ENCODE results near the gene COL28A1.

Gene COL28A1

DNA sequence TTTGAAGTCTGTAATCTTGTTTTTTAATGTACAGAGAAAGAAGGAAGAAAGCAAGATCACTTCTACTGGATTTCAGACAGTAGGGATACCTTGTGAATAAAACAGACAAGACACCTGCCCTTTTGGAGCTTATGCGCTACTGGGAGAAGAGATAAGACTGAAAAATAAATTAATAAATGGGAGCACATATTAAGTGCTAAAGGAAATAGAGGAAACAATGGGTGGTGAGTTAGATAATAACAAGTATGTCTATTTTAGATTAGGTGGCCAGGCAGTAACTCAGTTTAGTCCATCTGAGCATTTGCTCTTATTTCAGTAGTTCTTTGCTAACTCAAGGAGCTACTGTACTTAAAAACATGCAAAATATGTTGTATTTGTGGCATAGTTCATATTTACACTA is 46.9 kb upstream of the COL28A1 start:
- Histone ChIP-seq H3K36me3 (ENCODE audit: insufficient read depth, low read length) (0 out of 2 replicates have a peak, but pooled peaks cover 3% of the 10 kb centered on the region), H3K4me1 (ENCODE audit: insufficient read depth, low read length) (0 out of 2 replicates have a peak, but pooled peaks cover 2% of the 10 kb centered on the region), H3K79me2 (ENCODE audit: insufficient read depth, low read length) (0 out of 2 replicates have a peak, but pooled peaks cover 2% of the 10 kb centered on the region), H3K9me3 (ENCODE audit: insufficient read depth, low read length, severe bottlenecking) (no peaks in the 10 kb centered on the region), H3K27me3 (ENCODE audit: insufficient read depth, low read length, poor library complexity) (no peaks in the 10 kb centered on the region), H4K20me1 (ENCODE audit: insufficient read depth, low read length) (no peaks in the 10 kb centered on the region), H3K9ac (ENCODE audit: low read depth, low read length) (no peak overlapping the region), H3K4me3 (ENCODE audit: low read depth in 1 of 2, low read length in 2 of 2) (no peak overlapping the region), H2AFZ (ENCODE audit: low read depth, low read length) (no peak overlapping the region), H3K4me2 (ENCODE audit: insufficient read depth, low read length) (no peak overlapping the region), H3K27ac (ENCODE audit: low read length) (no peak overlapping the region)
- ATAC-seq (ENCODE audit: insufficient read depth, low read depth) (no peak), DNase-seq (no peak)
- TF ChIP-seq EZH2 (IDR thresholded peaks at IDR 0.05; ENCODE audit: borderline replicate concordance, low read depth, low read length, severe bottlenecking): no peak
- TF ChIP-seq, protein P1, sequence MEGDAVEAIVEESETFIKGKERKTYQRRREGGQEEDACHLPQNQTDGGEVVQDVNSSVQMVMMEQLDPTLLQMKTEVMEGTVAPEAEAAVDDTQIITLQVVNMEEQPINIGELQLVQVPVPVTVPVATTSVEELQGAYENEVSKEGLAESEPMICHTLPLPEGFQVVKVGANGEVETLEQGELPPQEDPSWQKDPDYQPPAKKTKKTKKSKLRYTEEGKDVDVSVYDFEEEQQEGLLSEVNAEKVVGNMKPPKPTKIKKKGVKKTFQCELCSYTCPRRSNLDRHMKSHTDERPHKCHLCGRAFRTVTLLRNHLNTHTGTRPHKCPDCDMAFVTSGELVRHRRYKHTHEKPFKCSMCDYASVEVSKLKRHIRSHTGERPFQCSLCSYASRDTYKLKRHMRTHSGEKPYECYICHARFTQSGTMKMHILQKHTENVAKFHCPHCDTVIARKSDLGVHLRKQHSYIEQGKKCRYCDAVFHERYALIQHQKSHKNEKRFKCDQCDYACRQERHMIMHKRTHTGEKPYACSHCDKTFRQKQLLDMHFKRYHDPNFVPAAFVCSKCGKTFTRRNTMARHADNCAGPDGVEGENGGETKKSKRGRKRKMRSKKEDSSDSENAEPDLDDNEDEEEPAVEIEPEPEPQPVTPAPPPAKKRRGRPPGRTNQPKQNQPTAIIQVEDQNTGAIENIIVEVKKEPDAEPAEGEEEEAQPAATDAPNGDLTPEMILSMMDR (IDR thresholded peaks at IDR 0.05; ENCODE audit: borderline replicate concordance, extremely low read depth, low read length, poor library complexity, severe bottlenecking): no peak

DNA sequence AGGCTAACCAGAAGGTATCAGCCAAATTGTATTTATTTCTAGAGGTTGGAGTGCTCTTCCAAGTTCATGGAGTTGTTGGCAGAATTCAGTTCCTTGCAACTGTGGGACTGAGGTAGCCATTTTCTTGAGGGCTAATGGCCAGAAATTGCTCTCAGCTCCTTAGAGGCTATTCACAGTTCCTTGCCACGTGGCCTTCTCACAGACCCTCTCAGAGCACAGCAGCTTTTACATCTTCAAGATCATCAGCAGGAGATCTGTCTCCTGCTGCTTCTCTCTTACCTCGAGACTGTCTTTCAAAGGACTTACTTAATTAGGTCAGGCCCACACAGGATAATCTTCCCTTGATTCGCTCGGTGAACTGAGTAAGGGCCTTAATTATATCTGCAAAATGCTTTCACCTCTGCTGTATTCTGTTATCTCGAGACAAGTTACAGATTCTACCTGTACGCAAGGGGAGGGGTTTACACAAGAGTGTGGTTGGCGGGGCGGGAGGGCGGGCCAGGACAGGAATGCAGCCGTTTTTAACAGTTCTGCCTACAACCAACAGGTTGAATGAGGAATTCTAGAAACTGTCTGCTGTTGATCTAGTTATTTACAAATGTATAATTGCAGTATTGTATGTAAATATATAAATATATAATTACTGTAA is 46.0 kb upstream of the COL28A1 start:
- H3K4me2 ChIP-seq (ENCODE audit: insufficient read depth, low read length): no peak overlapping the region
- H3K36me3 ChIP-seq (ENCODE audit: insufficient read depth, low read length): 0 out of 2 replicates have a peak, but pooled peaks cover 3% of the 10 kb centered on the region
- no peak overlapping the region for H2AFZ ChIP-seq (ENCODE audit: low read depth, low read length)
- H3K4me1 ChIP-seq (ENCODE audit: insufficient read depth, low read length): 0 out of 2 replicates have a peak, but pooled peaks cover 2% of the 10 kb centered on the region
- H3K79me2 ChIP-seq (ENCODE audit: insufficient read depth, low read length): 0 out of 2 replicates have a peak, but pooled peaks cover 2% of the 10 kb centered on the region
- H4K20me1 ChIP-seq (ENCODE audit: insufficient read depth, low read length): no peaks in the 10 kb centered on the region
- H3K27me3 ChIP-seq (ENCODE audit: insufficient read depth, low read length, poor library complexity): no peaks in the 10 kb centered on the region
- no peak for ATAC-seq (ENCODE audit: insufficient read depth, low read depth)
- DNase-seq: no peak
- H3K9ac ChIP-seq (ENCODE audit: low read depth, low read length): no peak overlapping the region
- H3K4me3 ChIP-seq (ENCODE audit: low read depth in 1 of 2, low read length in 2 of 2): no peak overlapping the region
- TF ChIP-seq, protein P1 (IDR thresholded peaks at IDR 0.05; ENCODE audit: borderline replicate concordance, extremely low read depth, low read length, poor library complexity, severe bottlenecking): no peak
- no peak for TF ChIP-seq EZH2 (IDR thresholded peaks at IDR 0.05; ENCODE audit: borderline replicate concordance, low read depth, low read length, severe bottlenecking)
- no peaks in the 10 kb centered on the region for H3K9me3 ChIP-seq (ENCODE audit: insufficient read depth, low read length, severe bottlenecking)
- H3K27ac ChIP-seq (ENCODE audit: low read length): no peak overlapping the region

DNA sequence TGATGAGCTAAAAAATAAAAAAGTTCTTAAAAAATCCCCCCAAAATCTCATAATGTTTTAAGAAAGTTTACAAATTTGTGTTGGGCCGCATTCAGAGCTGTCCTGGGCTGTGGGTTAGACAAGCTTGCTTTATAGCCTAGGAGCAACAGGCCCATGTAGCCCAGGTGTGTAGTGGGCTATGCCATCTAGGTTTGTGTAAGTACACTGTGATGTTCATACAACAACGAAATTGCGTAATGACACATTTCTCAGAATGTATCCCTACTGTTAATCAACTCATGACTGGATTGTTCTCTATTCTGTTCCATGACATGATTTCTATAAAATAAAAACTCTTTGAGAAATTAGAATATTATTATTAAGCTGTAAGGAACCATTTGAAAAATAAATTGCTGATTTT is 44.0 kb upstream of the COL28A1 start:
- H3K27ac ChIP-seq (ENCODE audit: low read length): no peak overlapping the region
- H3K4me1 ChIP-seq (ENCODE audit: insufficient read depth, low read length): 0 out of 2 replicates have a peak, but pooled peaks cover under 1% of the 10 kb centered on the region
- no peak overlapping the region for H3K4me3 ChIP-seq (ENCODE audit: low read depth in 1 of 2, low read length in 2 of 2)
- H3K4me2 ChIP-seq (ENCODE audit: insufficient read depth, low read length): no peak overlapping the region
- H3K9me3 ChIP-seq (ENCODE audit: insufficient read depth, low read length, severe bottlenecking): no peaks in the 10 kb centered on the region
- H3K9ac ChIP-seq (ENCODE audit: low read depth, low read length): no peak overlapping the region
- DNase-seq (no peak), ATAC-seq (ENCODE audit: insufficient read depth, low read depth) (no peak)
- no peaks in the 10 kb centered on the region for H4K20me1 ChIP-seq (ENCODE audit: insufficient read depth, low read length)
- TF ChIP-seq, protein P1 (IDR thresholded peaks at IDR 0.05; ENCODE audit: borderline replicate concordance, extremely low read depth, low read length, poor library complexity, severe bottlenecking): no peak
- no peak for TF ChIP-seq EZH2 (IDR thresholded peaks at IDR 0.05; ENCODE audit: borderline replicate concordance, low read depth, low read length, severe bottlenecking)
- H3K27me3 ChIP-seq (ENCODE audit: insufficient read depth, low read length, poor library complexity): no peaks in the 10 kb centered on the region
- H3K36me3 ChIP-seq (ENCODE audit: insufficient read depth, low read length): no peaks in the 10 kb centered on the region
- no peak overlapping the region for H2AFZ ChIP-seq (ENCODE audit: low read depth, low read length)
- 0 out of 2 replicates have a peak, but pooled peaks cover 2% of the 10 kb centered on the region for H3K79me2 ChIP-seq (ENCODE audit: insufficient read depth, low read length)
